HG03159 (cell line): ENCODE measurements around the gene SF3B3.
"Not testable (repeated sequence)": the region's sequence is repeated elsewhere in the genome, so short reads cannot be mapped to it uniquely, and the experiment has no call there.

Source experiments
- ATAC-seq: cut with Tn5 transposase; IDR thresholded peaks from one replicate; pipeline ENCODE4 v1.9.1; 2021; ENCODE audit warnings: mild to moderate bottlenecking, moderate library complexity; ENCODE audit not compliant: unreplicated experiment

The SF3B3 gene

DNA sequence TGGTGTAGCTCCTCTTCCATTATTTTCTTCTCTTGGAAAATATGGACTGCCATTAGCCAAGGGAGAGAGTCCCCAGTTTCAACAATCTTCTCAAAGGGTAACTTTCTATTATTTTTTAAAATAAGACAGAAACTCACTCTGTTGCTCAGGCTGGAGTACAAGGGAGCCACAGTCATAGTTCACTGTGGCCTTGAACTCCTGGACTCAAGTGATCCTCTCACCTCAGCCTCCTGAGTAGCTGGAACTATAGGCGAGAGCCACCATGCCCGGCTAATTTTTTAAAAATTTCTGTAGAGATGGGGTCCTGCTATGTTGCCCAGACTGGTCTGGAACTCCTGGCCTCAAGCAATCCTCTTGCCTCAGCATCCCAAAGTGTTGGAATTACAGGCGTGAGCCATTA is 13.4 kb upstream of the SF3B3 start:
- ATAC-seq, result no peak

DNA sequence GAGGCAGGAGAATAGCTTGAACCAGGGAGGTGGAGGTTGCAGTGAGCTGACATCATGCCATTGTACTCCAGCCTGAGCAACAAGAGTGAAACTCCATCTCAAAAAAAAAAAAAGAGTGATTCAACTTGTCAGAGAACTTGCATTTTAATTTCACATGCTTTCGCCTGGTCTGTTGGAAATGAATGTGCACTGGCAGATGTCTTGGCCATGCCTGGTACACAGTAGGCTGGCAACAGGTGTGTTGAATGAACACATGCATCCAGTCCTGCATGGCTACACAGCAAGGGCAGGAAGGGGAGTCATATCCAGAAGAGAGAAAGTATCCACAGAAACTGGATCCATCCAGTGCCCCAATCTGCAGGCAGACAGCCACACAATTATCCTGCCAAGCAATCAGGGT is 11.8 kb upstream of the SF3B3 start:
- ATAC-seq, result no peak

DNA sequence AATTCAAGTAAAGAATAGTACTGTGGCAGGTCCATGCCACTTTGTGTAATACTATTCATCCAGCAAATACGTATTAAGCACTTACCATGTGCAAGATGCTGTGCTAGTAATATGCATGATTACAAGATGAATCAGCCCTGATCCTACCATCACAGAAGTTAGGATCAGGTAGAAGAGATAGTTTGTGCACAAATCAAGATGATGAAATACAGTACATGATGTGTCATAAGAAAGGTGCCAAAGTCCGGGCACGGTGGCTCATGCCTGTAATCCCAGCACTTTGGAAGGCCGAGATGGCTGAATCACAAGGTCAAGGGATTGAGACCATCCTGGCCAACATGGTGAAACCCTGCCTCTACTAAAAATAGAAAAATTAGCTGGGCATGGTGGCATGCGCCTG is 11.2 kb upstream of the SF3B3 start:
- ATAC-seq, result no peak

DNA sequence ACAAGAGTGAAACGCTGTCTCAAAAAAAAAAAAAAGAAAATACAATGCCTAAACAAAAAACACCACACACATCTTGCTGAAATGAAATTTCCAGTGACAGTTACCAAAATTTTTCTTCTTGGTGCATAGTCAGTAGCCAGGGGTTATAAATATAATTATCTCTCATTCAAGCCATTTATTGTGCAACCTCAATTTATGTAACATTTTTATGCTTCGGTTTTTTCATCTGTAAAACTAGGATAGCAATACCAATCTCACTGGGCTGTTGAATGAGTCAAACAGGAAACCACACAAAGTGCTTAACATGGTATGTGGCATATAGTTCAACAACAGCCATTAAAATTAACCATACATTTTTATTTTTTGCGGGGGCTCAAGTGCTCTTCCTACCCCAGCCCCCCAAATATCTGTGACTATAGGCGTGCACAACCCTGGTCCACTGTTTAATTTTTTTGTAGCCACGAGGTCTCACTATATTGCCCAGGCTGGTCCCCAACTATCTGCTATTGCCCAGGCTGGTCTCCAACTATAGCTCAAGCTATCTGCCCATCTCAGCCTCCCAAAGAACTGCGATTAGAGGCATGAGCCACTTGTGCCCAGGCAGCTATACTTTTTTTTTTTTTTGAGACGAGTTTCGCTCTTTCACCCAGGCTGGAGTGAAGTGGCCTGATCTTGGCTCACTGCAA is 2.9 kb upstream of the SF3B3 start:
- ATAC-seq, result no peak

DNA sequence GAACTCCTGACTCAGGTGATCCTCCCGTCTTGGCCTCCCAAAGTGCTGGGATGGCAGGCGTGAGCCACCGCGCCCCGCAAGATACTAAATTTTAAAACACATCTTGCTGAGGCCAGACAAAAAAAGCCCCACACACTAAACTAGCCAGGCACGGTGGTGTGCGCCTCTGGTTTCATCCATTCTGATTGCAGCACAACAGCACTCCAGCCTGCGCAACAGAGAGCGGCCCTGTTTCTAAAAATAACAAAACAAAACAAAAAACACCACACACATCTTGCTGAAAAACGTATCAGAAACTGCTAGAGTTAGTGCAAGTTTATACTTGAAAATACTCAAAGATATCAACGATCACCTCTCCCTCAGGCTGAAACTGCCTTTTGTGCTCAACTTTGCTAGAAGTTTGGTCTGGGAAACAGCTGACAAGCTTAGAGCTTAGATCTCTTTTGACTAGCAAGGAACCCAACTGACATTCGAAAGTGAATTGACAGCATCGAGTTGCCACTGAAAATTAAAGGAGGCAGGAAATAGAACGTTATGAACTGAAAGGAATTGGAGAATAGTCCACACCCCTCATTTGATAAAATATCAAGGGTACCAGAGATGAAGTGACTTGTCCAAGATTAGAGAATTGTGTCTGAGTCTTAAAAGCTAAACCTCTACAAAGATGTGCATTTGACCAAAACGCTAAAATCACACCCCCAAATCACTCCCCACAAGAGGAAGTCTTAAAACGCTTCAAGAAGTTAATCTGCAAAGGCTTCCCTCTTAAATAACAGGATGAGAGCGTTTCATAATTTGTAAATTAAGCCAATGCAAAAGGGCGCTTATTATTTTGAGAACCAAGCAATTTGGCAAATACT is 1.2 kb upstream of the SF3B3 start:
- ATAC-seq, result no peak

DNA sequence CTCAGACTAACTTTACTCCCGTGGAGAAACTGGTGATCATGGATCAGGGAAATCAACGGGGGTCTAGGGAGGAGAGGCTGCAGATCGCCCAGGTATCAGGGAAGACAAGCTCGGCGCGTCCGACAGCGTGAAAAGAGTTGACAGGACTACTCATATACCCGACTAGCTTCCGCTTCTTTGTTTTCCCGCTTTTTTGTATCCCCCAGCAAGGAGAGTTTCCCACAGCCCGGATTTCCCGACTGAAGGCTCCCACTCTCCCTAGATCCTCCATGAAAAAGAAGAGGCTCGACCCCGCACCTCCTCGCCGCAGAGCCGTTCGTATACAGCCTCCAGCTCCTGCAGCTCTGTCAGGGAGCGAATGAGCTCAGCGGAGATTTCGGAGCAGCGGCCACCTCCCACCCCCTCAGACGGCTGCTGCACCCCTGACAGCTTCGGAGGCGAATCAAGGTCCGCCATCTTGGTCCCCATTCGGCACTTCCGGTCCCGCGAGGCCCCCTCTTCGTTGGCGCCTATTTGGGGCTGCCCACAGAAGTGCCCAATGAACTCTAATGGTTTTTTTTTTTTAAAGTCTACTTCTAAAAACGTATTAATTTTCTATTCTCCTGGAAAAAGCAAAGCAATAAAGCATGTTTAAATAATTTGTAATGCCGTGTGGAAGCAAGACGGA is 407 bp upstream of the SF3B3 start, which contains the start of gene COG4:
Gene COG4 (minus strand): TSS at position 479 of the 667 bp plus-strand sequence. CDS start 11 bp downstream, at position 468.
- ATAC-seq, result peak; percentile 58

DNA sequence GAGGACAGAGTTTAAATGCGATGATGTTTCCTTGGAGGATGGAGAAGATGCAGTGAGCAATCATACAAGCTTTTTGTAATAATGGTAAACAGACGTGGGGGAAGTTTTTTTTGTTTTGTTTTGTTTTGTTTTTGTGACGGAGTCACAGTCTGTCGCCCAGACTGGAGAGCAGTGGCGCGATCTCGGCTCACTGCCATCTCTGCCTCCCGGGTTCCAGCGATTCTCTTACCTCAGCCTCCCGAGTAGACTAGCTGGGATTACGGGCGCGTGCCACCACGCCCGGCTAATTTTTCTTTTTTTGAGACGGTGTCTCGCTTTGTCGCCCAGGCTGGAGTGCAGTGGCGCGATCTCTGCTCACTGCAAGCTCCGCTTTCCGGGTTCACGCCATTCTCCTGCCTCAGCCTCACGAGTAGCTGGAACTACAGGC is 796 bp downstream of the SF3B3 start:
- ATAC-seq, result not testable (repeated sequence)

DNA sequence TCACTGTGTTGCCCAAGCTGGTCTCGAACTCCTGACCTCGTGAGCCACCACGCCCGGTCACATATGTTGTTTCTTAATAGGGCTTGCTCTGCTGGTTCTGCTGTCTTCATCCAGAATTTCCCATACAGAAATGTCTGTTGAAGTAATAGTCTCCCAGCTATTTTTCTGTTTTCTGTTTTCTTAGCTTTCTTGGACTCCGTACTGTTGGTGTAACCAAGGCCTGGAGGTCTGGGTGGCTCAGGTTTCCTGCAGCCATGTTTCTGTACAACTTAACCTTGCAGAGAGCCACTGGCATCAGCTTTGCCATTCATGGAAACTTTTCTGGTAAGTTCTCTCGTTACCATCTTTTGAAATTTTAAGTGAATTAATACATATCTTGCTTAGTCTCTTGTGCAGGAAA is 2.8 kb downstream of the SF3B3 start:
- ATAC-seq, result no peak

DNA sequence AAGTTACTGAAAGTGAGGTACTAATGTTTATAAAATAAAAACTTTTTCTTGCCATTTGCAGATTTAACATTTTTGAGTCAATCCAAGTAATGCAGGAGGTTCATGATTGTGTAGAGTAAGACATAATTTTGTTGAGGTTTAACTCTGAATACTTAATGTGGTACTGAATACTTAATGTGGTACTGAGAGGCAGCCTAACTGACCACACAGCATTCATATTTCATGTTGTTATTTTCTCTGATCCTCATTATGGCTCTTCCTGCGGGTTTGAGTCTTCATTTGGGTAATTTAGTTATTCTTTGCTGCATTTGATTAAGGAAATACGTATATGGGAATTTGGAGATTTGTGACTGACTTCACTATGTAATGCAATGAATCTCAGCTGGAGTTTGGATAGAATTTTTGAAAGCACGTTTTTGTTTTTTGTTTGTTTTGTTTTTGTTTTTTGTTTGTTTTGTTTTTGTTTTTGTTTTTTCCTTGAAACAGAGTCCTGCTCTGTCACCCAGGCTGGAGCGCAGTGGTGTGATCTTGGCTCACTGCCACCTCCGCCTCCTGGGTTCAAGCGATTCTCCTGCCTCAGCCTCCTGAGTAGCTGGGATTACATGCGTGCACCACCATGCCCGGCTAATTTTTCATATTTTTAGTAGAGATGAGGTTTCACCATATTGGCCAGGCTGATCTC is 3.8 kb downstream of the SF3B3 start:
- no peak for ATAC-seq

DNA sequence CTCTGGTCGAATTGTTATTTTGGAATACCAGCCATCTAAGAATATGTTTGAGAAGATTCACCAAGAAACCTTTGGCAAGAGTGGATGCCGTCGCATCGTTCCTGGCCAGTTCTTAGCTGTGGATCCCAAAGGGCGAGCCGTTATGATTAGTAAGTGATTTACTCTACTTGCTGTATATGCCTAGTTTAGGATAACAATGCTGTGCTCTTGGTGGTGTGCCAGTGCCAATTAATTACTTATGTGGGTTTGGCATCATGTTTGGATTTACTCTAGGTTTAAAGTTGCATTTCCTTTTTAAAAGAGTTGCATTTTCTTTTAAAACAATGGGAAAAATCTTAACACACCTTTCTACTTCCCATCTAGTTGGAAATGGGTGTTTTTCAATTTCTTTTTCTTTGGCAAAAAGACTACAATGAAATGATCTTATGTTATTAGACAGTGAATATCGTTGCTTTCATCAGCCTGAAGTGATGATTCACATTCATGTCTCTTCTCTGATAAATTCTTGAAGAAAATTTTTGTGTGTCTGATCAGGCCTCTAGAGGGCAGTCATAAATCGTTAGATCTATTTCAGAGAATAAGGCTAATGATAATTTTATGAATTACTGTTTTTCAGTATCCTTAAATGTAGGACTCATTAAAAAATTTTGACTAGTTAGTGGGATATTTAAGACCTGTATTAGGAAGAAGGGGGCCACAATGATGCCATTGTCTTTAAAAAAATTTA is 5.6 kb downstream of the SF3B3 start:
- no peak for ATAC-seq

DNA sequence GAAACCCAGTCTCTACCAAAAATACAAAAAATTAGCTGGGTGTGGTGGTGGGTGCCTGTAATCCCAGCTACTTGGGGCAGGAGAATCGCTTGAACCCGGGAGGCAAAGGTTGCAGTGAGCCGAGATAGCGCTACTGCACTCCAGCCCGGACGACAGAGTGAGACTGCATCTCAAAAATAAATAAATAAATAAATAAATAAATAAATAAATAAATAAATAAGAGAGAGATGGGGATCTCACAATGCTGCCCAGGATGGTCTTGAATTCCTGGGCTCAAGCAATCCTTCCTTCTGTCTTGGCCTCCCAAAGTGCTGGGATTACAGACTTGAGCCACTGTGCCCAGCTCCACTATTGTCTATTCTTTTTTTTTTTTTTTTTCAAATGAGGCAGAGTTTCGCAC is 6.3 kb downstream of the SF3B3 start:
- ATAC-seq, result not testable (repeated sequence)

DNA sequence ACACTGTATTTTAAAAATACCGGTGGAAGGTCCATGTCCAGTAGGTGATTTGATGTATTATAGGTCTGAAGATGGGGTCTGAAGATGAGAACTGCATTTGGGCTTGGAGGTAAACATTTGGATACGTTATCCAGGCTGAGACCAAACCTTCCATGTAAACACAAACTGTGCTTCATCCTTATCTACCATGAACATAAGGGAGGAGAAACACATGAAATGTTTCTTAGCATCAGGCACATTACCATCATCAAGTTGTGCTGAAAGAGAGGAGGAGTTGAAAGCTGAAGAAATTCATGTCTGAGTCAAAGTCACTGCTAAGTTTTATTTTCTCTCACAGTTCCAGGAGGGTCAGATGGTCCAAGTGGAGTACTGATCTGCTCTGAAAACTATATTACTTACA is 11.4 kb downstream of the SF3B3 start:
- no peak for ATAC-seq

DNA sequence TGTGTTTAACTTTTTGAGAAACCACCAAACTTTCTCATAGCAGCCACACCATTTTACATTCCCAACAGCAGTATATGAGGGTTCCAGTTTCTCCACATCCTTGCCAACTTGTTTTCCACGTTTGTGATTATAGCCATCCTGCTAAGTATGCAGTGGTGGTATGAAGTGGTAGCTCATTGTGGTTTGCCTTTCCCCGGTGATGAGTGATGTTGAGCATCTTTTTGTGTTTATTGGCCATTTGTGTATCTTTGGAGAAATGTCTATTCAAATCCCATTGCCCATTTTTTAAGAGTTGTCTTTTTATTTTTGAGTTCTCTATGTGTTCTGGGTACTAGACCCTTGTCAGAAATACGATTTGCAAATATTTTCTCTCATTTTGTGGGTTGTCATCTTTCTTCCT is 17.4 kb downstream of the SF3B3 start:
- ATAC-seq, result no peak

DNA sequence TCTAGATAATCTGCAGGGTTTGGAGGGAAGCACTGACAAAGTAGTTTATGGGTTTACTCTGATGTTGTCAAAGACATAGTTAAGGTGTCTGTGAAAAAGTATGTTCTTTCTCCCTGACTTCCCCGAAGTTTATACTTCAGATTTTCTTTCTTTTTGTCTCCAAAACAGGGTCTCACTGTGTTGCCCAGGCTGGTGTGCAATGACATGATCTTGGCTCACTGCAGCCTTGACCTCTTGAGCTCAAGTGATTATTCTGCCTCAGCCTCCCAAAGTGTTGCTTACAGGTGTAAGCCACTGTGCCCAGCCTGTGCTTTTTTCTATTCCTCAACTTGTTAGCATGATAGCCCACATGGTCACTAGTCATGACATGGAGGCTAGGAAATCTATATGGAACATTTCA is 20.9 kb downstream of the SF3B3 start:
- ATAC-seq, result no peak

DNA sequence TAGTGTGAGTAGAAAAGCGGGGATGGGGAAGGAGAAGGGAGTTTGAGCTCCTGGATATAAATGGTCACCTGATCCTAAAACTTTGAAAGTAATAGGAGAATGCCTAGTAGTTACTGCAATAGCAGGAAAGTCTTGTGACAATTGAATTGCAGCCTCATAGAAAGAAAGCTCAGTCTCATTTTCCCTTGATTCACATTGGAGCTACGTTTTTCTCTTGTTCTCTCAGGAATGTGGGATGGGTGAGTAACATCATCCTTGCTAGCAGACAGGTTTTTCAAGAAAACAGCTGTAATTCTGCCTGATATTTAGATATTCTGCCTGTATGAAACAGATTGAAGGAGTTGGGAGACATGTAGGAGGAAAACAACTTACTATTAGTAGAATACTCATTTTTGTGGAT is 25.3 kb downstream of the SF3B3 start:
- no peak for ATAC-seq

DNA sequence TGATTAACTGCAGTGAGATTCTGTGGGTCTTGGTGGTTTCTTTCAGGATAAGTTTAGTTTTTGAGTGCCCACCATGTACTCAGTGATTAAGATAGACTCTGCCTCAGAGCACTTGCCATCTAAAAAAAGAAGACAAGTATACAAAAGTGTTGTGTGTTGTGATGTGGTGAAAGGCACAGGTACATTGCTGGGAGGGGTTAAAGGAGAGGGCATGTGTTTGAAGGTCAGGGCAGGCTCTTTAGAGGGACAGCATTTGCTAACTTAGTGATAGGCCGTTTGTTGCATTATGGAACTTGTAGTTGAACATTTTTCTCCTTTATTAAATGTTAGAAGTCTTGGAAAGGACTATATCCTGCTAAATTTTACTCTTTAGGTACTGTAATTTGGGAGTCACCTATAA is 26.5 kb downstream of the SF3B3 start:
- no peak for ATAC-seq

DNA sequence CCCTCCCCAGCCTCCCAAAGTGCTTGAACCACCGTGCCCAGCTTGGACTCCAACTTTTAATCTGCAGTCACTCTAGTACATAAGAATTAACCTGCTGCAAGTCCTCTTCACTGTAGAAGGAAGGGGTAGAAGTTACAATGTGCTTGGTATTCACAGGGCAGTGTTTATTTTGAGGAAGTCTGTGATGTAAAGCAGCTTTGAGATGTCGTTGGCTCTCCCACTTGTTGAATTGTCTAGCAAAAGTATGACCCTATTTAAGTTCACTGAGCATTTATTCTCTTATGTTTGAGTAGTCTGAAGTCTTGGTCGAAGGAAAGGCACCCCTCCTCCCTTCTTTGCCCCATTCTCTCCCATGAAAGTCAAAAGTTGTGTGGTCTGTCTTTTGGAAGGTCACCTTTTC is 28.2 kb downstream of the SF3B3 start:
- no peak for ATAC-seq

DNA sequence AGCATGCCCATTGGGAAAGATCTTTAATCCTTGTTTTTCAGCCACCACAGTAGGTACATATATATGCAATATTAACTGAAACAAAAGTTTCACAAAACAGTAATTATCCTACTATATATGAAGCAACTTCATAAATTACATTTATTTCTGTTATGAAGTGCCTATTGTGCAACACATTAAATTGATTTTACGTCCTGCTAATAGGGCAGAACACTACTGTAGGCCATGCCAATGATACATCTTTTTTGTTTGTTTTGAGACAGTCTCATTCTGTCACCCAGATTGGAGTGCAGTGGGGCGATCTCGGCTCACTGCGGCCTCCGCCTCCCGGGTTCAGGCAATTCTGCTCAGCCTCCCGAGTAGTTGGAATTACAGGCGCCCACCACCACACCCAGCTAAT is 29.1 kb downstream of the SF3B3 start:
- ATAC-seq, result no peak

DNA sequence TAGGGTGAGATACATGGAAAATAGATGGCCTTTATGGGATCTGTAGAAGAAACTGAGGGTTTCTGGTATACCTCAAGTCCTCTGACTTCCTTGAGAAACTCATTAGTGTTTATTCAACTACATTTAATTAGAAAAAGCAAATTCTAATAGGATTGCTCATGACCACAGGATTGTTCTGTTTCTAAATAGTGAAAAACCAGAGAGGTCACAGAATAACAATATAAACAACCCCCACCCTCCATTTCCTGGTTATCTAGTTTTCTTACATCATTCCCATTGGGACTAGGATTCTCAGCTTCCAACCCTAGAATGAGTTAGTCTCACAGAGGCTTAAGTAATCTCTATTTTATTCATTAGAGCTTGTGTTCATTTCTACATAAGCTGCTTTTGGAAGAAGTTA is 30.0 kb downstream of the SF3B3 start:
- ATAC-seq, result no peak

DNA sequence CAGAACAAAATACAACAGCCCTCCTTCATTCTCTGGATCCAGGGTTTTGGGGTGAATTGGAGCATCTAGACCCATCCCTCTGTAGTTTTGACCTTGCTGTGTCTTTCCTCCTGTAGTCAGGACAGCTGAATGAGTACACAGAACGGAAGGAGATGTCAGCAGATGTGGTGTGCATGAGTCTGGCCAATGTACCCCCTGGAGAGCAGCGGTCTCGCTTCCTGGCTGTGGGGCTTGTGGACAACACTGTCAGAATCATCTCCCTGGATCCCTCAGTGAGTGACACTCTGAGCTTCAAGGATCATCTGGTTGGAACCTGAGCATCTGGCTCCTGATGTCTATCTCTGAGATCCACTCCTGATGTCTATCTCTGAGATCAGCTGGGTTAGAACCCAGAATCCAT is 32.4 kb downstream of the SF3B3 start:
- ATAC-seq, result no peak

DNA sequence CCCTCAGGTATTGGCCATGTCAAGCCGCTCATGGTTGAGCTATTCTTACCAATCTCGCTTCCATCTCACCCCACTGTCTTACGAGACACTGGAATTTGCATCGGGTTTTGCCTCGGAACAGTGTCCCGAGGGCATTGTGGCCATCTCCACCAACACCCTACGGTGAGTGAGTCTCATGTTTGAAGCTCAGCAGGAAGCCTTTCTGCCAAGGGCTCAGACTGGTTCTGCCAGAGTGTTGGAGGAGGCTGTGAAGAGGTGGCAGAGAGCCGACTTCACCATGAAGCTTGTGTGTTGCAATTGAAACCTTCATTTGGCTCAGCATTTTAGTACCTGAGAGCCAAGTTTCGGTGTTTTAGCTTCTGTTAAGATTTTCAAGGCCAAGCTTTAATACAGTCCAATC is 38.0 kb downstream of the SF3B3 start:
- ATAC-seq, result no peak
